COLO668 (cell line): ENCODE measurements around the gene SLC38A8.

Experiments
- DNase-seq: peaks from one replicate; lab custom pipeline; 2025; ENCODE audit not compliant: unreplicated experiment; lab: John Stamatoyannopoulos, UW

Gene SLC38A8

GRCh38 chr16:84033251-84034195 lies 9.1 kb downstream of the SLC38A8 start:
- no peak for DNase-seq

GRCh38 chr16:84032458-84033178 lies 10.0 kb downstream of the SLC38A8 start:
- no peak for DNase-seq

GRCh38 chr16:84031556-84031955 lies 11.0 kb downstream of the SLC38A8 start:
- no peak for DNase-seq

- DNase-seq: no peak
These were observed 13.1 kb downstream of the SLC38A8 start for GRCh38 chr16:84029297-84030047.

- DNase-seq: no peak
These were observed 15.0 kb downstream of the SLC38A8 start for GRCh38 chr16:84027625-84028024.

GRCh38 chr16:84026606-84027005 lies 16.0 kb downstream of the SLC38A8 start:
- no peak for DNase-seq

GRCh38 chr16:84024854-84025253 lies 17.7 kb downstream of the SLC38A8 start:
- DNase-seq: no peak

GRCh38 chr16:84022644-84023043 lies 20.0 kb downstream of the SLC38A8 start:
- no peak for DNase-seq

GRCh38 chr16:84021488-84021887 lies 21.1 kb downstream of the SLC38A8 start:
- no peak for DNase-seq

- no peak for DNase-seq
These were observed 22.2 kb downstream of the SLC38A8 start for GRCh38 chr16:84020353-84020752.

GRCh38 chr16:84018710-84019109 lies 23.9 kb downstream of the SLC38A8 start:
- no peak for DNase-seq

GRCh38 chr16:84016477-84016876 lies 26.1 kb downstream of the SLC38A8 start:
- no peak for DNase-seq

- DNase-seq: no peak
These were observed 27.2 kb downstream of the SLC38A8 start for GRCh38 chr16:84015399-84015798.

- DNase-seq: no peak
These were observed 27.8 kb downstream of the SLC38A8 start for GRCh38 chr16:84014570-84015327.

- DNase-seq: peak; percentile 80
These were observed 28.6 kb downstream of the SLC38A8 start for GRCh38 chr16:84013787-84014569.

GRCh38 chr16:84009282-84009681 lies 33.3 kb downstream of the SLC38A8 start:
- DNase-seq: no peak

GRCh38 chr16:84007965-84008364 lies 34.6 kb downstream of the SLC38A8 start:
- DNase-seq: no peak

- DNase-seq: no peak
These were observed 35.1 kb downstream of the SLC38A8 start for GRCh38 chr16:84007520-84007919.

GRCh38 chr16:84005391-84005790 lies 37.2 kb downstream of the SLC38A8 start:
- DNase-seq: no peak

- no peak for DNase-seq
These were observed 38.2 kb downstream of the SLC38A8 start for GRCh38 chr16:84004442-84004841.
